Testis (tissue), 3 donors: ENCODE results near the gene GAPVD1. TPM values are rescaled to one million over a fixed set of nuclear protein-coding genes. Genes with fewer than 3 reads are reported as not detected.

ENCODE experiments used
- DNase-seq: peaks from one replicate; pipeline ENCODE4 v3.0.0-alpha.2; 2019
- H3K27ac ChIP-seq, 2 donors: fragments of 200-600 bp; sonication (generic); one replicate each; pipeline ENCODE4 v1.5.1; 2019
- H3K27me3 ChIP-seq: fragments of 200-600 bp; sonication (generic); one replicate; pipeline ENCODE4 v1.5.1; 2019
- H3K36me3 ChIP-seq: fragments of 200-600 bp; sonication (generic); one replicate; pipeline ENCODE4 v1.5.1; 2017; ENCODE audit warnings: low read depth; ENCODE audit errors: missing control alignments
- H3K4me1 ChIP-seq: fragments of 200-600 bp; sonication (generic); one replicate; pipeline ENCODE4 v1.5.1; 2019
- H3K4me3 ChIP-seq, 2 donors: fragments of 200-600 bp; sonication (generic); one replicate each; pipeline ENCODE4 v1.5.1; 2017 to 2019
- H3K9me3 ChIP-seq: fragments of 200-600 bp; sonication (generic); one replicate; pipeline ENCODE4 v1.5.1; 2017
- POLR2A ChIP-seq: fragments of 450-650 bp; IDR thresholded peaks from one replicate; pipeline ENCODE4 v1.6.1; 2017; ENCODE audit warnings: antibody characterized with exemption, mild to moderate bottlenecking, moderate library complexity
- WGBS, 2 donors: methylation state at CpG; one replicate each; pipeline ENCODE4 v1.1.5; 2018; 5-methylcytosine and 5-hydroxymethylcytosine counted together
- intact Hi-C: fragments of 100-400 bp; cut with DNase I; formaldehyde crosslinking; loops from one replicate; pipeline ENCODE4 v1.15.1; 2023; ENCODE audit warnings: low total_unique reads
- polyA plus RNA-seq: library from polyadenylated mRNA; stranded (reverse); fragments of 350-450 nt; fragmentation: Illumina TruSeq; extraction: RNeasy Lipid Tissue Mini Kit (QIAGEN cat#74804); gene quantifications from one replicate; pipeline ENCODE4 v1.2.3, GENCODE V29; 2014; ENCODE audit warnings: low read depth, low replicate concordance; ENCODE audit not compliant: insufficient read depth
- total RNA-seq, 2 donors: library from RNA; depleted of rRNA; stranded (reverse); fragments of >200 nt; gene quantifications; one replicate each; pipeline ENCODE4 v1.2.3, GENCODE V29; 2016
- TF ChIP-seq, protein P1 (sequence below), 3 experiments: fragments of 450-650 bp in 2 of 3; fragments of 200-600 bp in 1 of 3; sonication (generic) in 1 of 3; IDR thresholded peaks; one replicate each; pipeline ENCODE4 v1.5.1; 2016 to 2019; ENCODE audit warnings: antibody characterized with exemption in 3 of 3, mild to moderate bottlenecking in 2 of 3, moderate library complexity in 1 of 3

GAPVD1 gene
- total and polyA plus RNA-seq, 3 donors from 2014 or later = 76.9 to 82.3 (median 80.0) TPM

GRCh38 chr9:125293134-125293533 is 31.5 kb downstream of the GAPVD1 start:
- no peak for TF ChIP-seq POLR2A
- TF ChIP-seq, protein P1, sequence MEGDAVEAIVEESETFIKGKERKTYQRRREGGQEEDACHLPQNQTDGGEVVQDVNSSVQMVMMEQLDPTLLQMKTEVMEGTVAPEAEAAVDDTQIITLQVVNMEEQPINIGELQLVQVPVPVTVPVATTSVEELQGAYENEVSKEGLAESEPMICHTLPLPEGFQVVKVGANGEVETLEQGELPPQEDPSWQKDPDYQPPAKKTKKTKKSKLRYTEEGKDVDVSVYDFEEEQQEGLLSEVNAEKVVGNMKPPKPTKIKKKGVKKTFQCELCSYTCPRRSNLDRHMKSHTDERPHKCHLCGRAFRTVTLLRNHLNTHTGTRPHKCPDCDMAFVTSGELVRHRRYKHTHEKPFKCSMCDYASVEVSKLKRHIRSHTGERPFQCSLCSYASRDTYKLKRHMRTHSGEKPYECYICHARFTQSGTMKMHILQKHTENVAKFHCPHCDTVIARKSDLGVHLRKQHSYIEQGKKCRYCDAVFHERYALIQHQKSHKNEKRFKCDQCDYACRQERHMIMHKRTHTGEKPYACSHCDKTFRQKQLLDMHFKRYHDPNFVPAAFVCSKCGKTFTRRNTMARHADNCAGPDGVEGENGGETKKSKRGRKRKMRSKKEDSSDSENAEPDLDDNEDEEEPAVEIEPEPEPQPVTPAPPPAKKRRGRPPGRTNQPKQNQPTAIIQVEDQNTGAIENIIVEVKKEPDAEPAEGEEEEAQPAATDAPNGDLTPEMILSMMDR (IDR thresholded peaks at IDR 0.05) = no peak
- H3K36me3 ChIP-seq = no peaks in the 10 kb centered on the region
- H3K9me3 ChIP-seq = no peaks in the 10 kb centered on the region
- H3K27me3 ChIP-seq = no peaks in the 10 kb centered on the region
- H3K4me3 ChIP-seq = no peak overlapping the region
- H3K4me1 ChIP-seq = no peaks in the 10 kb centered on the region
- H3K27ac ChIP-seq = no peak overlapping the region
- no peak for DNase-seq
- intact Hi-C loops = no loop called here

DNA sequence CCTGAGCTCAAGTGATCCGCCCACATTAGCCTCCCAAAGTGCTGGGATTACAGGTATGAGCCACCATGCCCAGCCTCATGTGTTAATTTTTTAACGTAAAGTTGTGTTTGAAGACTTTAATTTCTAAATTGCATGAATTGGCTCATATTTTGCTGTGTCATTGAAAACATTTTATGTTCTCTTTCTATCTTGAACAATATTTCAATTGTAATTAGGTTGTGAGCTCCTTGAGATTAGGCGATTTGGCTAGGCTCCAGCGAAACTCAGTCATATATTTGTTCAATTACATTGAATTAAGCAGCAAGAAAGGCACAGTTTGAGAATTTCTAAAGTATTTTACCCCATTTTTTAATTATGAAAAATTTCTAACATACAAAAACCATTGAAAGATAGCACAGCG is 34.0 kb downstream of the GAPVD1 start:
- TF ChIP-seq, protein P1 (IDR thresholded peaks at IDR 0.05) = no peak
- TF ChIP-seq POLR2A = no peak
- 89 to 92% methylated on average over 5 of the region's 5 CpGs for WGBS, 2 donors
- H3K4me3 ChIP-seq = no peak overlapping the region
- H3K9me3 ChIP-seq = no peaks in the 10 kb centered on the region
- DNase-seq = peak; percentile 20
- H3K27ac ChIP-seq = no peak overlapping the region
- H3K36me3 ChIP-seq = no peaks in the 10 kb centered on the region
- intact Hi-C loops = no loop called here
- H3K4me1 ChIP-seq = no peaks in the 10 kb centered on the region
- H3K27me3 ChIP-seq = no peaks in the 10 kb centered on the region

GRCh38 chr9:125296843-125297372 is 35.3 kb downstream of the GAPVD1 start:
- H3K27ac ChIP-seq = no peak overlapping the region

DNA sequence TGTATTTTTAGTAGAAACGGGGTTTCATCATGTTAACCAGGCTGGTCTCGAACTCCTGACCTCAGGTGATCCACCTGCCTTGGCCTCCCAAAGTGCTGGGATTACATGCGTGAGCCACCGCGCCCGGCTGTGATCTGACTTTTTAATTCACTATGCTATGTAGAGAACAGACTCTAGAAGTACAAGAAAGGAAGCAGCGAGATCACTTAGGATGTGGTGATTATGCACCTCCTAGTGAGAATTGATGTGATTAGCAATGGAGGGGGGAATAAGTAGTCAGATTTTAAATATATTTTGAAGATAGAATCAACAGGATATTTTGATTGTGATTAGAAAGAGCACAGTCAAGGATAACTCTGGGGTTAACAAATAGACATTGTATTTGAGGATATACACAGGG is 36.3 kb downstream of the GAPVD1 start:
- Histone ChIP-seq H3K27ac (no peak overlapping the region), H3K36me3 (no peaks in the 10 kb centered on the region), H3K9me3 (no peaks in the 10 kb centered on the region), H3K4me3 (no peak overlapping the region), H3K4me1 (no peaks in the 10 kb centered on the region), H3K27me3 (no peaks in the 10 kb centered on the region)
- no peak for DNase-seq
- TF ChIP-seq, protein P1 (IDR thresholded peaks at IDR 0.05) = no peak
- TF ChIP-seq POLR2A = no peak
- intact Hi-C loops = no loop called here
- 95 to 96% methylated on average over 7 of the region's 7 CpGs for WGBS, 2 donors

More at GRCh38 chr9:125296843-125297372, 35.3 kb downstream of the GAPVD1 start:
- DNase-seq = no peak
- intact Hi-C loops = no loop called here
- no peak for TF ChIP-seq POLR2A
- TF ChIP-seq, protein P1 (IDR thresholded peaks at IDR 0.05) = no peak
- Histone ChIP-seq H3K4me3 (no peak overlapping the region), H3K9me3 (no peaks in the 10 kb centered on the region), H3K36me3 (no peaks in the 10 kb centered on the region), H3K4me1 (no peaks in the 10 kb centered on the region), H3K27me3 (no peaks in the 10 kb centered on the region)
- WGBS, 2 donors = 68 to 73% methylated on average over 3 of the region's 3 CpGs

- DNase-seq = no peak
- H3K9me3 ChIP-seq = no peaks in the 10 kb centered on the region
- TF ChIP-seq, protein P1 (IDR thresholded peaks at IDR 0.05) = no peak
- TF ChIP-seq POLR2A = no peak
- intact Hi-C loops = no loop called here
- H3K4me1 ChIP-seq = no peaks in the 10 kb centered on the region
- WGBS, 2 donors = 97 to 100% methylated on average over 2 of the region's 2 CpGs
- no peaks in the 10 kb centered on the region for H3K36me3 ChIP-seq
- no peak overlapping the region for H3K27ac ChIP-seq
- H3K27me3 ChIP-seq = no peaks in the 10 kb centered on the region
- no peak overlapping the region for H3K4me3 ChIP-seq
Measured at GRCh38 chr9:125302241-125302640, 40.6 kb downstream of the GAPVD1 start.
